Measurements from ENCODE around the gene TIAM2.
"Not testable (repeated sequence)": the region's sequence is repeated elsewhere in the genome, so short reads cannot be mapped to it uniquely, and the experiment has no call there.

Gene TIAM2

DNA sequence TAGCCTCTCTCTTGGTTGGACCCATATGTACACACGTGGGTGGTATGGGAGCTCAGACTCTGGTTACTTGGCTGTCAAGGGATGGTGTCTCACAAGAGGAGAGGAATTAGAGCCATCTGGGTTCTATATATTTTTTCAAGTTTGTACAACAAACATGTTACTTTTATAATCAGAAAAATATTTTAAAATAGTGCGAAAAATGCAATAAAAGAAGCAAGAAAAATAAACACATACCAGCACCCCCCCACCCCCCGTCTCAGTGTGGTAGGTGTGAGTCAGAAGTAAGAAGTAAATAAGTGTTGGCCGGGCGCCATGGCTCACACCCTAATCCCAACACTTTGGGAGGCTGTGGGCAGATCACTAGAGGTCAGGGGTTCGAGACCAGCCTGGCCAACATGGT lies 2.1 kb upstream of the TIAM2 start:
- DNase-seq, result no peak

DNA sequence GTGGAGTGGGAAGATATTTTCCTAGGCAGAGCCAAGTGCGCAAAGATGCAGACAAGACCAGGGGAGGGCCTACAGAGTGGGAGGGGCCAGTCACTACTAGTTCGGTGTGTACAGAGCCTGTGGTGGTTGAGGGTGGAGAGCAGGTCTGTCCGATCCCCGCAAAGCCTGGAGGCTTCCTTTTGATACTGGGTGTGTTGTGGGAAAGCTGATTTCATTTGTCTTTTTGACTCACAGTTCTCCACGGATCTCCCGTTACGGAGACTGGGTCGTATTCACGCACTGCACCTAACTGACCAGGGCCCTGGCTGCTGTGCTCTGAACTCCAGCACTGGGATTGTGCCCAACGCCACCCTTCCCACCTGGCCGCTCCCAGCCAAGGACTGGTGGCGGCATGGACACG lies 1.4 kb upstream of the TIAM2 start:
- DNase-seq, result no peak

DNA sequence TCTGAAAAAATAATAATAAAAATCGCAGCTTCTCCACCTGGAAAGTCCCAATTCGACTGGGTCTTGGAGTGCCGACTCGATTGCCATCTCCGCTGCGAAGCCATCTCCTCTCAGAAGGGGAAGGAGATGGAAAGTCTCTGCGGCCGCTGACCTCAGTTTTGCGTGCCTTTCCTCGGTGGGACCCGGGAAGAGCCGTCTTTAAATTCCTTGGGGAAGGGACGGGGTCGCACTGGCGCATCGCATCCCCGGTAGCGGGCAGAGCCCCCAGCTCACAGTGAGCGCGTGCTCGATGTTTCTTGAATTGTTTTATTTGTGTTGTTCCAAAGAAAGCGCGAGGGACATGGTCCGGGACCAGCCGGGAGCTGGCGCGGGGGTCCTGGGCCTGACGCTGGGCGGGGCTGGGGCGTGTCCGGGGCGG lies 270 bp upstream of the TIAM2 start:
- DNase-seq, result no peak

DNA sequence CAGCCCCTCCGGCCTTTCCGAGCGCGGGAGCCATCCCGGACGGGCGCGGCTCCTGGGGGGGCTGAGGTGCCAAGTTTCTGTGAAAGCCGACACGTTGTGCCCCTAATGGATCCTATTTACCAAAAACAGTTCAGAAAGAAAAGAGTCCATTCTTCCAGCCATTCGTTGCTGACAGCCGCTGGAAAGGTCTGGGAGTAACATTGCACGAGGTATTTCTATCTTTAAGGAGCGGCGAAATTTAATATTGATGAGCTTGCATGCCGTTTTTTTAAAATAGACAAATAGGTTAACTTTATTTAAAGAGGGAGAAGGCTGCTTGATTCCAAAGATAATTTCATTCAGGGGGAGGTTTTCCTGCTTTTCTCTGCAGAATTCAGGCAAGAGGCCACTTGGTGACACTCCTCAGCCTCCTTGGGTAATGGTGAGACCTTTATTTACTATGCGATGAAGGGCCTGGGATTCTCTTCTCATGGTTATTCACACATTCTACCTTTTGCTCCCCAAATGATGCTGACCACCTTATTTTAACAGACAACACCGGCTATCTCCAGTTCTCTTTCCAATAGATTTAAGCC lies 988 bp downstream of the TIAM2 start:
- DNase-seq, result no peak

DNA sequence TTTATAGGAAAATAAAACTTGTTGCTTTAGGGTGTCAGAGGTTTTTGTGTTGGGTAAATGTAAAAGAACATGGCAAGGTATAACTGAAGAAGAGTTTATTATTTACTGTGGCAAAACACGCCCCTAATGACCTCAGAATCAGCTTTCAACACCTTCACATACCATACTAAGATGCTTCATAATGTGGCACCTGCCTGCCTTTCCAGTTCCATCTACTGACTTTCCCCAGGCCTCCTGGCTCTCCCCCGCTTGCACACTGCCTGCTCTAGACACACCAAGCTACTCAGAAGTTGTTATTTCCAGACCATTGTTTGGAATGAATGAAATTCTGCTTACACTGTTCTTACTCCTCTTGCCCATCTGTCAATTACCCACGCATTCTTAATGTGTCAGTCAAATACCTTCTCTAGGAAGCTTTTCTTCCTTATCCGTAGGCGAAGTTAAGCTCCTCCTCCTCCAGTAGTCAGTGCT lies 1.8 kb downstream of the TIAM2 start:
- no peak for DNase-seq

DNA sequence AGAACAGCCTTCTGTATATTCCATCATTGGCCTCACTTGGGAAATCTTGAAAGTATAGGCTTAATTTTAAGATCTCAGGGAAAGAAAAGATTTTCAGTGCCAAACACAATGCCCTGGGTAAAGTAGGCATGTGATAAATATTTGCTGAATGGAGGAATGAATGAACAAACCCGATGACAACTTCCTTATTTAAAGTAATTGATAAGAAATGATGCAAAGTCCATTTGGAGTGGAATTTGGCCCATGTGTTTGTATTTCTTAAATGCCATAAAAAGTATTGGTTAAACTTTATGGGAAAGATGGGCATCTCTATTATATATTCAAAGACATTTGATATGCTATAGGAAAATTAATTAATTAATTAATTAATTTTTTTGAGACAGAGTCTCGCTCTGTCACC lies 3.7 kb downstream of the TIAM2 start:
- DNase-seq, result no peak

DNA sequence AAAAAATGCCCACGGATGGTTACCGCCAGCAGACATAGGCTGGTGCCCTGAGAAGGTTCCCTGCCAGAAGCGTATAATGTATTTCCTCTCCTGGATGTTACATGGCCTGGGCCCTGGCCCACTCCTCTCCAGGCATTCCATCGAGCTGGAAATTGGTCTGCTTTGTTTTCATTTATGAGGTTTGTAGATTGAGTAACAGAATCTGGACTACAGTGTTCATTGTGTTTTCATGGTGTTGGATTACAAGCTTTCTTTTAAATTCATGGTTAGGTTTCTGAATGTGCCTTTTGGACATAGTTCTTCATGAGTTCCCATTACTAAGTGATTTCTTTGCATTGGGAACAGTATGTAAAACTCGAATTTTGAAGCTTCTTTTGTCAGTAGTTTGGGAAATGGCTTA lies 6.4 kb downstream of the TIAM2 start:
- DNase-seq, result no peak

DNA sequence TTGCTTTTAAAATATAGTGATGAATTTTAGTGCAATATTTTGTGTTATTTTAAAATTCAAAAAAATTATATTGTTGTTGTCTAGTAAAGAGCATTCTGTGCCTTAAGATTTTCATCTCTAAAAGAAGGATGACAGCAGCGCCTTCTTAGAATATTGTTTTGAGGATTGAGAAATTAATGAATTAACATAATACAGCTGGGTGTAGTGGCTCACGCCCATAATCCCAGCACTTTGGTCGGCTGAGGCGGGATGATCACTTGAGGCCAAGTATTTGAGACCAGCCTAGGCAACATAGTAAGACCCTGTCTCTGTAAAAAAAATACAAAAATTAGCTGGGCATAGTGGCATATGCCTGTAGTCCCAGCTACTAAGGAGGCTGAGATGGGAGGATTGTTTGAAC lies 6.8 kb downstream of the TIAM2 start:
- no peak for DNase-seq

DNA sequence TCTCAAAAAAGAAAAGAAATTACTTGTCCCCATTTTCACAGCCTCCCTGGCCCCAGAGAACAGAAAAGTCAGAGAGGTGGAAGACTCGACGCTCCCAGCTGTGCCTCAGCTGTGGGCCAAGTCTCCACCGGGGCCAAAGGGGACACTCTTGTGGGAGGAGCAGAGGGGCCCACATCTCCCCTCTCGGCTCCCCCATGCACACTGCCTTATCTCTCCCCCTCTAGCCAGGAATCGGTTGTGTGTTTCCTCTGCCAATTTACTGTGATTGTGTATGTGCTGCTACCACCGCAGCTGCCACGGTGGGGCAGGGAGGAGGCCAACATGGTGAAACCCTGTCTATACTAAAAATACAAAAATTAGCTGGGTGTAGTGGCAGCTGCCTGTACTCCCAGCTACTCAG lies 8.4 kb downstream of the TIAM2 start:
- DNase-seq, result no peak

DNA sequence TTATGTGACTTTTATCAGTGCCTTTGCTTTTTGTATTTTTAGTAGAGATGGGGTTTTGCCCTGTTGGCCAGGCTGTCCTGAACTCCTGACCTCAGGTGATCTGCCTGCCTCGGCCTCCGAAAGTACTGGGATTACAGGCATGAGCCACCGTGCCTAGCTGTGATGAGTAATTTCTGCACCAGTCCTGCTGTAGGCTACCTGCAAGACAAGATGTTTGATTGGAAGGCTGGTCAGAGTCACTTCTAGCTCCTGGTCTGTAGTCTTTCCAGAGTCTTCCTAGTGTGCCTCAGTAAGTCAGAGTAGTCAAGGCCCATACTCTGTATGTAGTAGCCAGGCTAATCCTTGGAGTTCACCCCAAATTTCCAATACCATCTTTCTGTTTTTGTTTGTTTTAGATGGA lies 8.9 kb downstream of the TIAM2 start:
- no peak for DNase-seq

DNA sequence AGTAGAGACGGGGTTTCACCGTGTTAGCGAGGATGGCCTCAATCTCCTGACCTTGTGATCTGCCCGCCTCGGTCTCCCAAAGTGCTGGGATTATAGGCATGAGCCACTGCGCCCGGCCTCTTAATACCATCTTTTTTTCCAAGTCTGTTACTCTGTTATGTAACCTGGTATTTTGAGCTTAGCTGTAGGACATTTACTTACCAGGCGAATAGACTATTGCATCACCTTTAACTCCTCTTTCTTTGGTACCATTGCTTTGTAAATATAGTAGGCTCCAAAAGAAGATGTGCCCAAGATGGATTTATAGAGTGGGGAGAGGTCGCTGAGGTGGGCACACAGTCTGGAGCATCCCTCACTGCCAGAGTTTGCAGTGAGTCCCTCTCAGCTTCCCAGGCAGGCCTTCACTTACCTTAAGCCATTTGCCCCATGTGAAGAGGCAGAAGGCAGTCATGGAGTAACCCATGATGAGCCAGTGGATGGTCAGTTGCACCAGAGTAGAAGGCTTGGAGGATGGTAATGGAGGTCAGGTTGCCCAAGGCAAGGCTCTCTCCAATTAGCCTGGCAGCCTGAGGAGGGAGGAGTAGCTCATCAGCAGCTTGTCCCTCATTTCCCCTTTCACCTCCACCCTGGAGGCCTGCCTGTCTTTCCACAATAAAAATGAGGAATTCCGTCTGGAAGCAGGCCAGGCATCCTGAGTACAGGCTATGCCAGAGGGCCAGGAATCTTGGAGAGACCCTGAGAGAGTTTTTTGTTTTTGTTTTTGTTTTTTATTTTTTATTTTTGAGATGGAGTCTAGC lies 9.7 kb downstream of the TIAM2 start:
- no peak for DNase-seq

DNA sequence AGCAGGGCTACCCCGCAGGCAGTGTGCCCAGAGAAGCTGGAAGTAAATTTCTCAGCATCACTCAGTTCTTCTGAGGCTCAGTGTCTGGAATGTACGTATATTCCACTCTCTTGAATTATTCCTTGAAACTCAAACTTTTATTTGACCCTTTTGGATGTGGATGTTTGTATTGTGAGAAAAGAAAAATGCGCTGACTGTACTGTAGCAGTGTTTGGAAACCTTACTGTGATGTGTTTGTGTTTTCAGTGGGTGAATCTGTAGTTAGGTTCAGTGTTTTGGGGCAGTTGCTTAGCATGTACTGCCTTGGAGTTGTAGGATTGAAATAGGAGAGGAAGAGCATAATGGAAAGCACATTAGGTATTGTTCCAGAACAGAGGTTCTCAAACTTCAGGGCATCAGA lies 13.5 kb downstream of the TIAM2 start:
- no peak for DNase-seq

DNA sequence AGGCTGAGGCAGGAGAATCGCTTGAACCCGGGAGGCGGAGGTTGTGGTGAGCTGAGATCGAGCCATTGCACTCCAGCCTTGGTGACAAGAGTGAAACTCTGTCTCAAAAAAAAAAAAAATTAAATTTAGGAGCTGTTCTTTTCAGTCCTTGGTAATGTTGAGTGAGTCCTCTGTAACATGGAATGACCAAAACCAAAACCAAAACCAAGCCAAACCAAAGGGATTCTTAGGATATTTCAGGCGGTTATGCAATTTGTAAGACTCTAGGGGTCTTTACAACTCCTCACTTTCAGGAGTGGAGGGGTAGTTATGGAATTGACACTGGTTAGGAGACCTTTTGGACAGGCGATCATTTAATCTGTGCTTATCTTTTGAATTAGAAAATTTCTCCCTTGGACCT lies 15.8 kb downstream of the TIAM2 start:
- no peak for DNase-seq

DNA sequence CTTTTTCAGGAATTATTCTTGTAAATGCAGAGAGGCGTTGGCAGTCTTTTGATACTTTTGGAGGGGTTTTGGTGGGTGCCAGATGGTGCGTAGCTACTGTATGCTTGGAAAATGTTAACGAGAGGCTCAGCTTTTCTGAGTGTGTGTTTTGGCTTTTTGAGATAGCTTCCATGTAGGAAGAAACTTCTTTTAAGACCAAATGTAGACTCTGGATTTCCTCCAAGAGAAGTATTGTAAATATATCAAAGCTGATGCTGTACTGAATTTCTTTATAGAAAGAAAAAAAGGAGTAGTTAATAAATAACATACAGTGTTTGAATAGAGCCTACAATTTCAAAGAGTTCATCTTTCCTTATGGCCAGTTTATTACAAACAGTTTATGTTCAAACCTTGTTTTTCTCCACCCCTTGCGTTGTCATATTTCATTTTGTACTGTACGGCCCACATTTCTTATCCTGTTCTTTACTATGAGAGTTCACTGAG lies 16.7 kb downstream of the TIAM2 start:
- no peak for DNase-seq

DNA sequence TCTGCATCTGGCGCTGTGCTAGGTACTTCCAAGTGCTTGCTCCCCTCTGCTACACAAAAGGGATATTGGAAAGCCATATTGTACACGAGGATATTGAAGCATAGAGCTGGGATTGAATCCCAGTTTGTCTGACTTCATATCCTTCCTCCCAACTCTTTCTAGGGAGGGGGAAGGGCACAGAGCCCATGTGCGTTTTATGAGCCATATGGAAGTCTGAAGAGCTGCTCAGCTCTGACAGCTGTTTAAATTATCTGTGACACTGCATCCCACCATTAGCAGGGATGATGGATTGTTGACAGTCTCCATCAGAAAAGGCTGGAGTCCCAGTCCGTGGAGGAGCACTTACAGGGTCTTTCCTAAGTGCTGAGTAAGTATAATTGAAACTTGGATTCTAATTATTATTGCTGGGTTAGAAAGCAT lies 18.4 kb downstream of the TIAM2 start:
- peak; percentile 79 for DNase-seq

DNA sequence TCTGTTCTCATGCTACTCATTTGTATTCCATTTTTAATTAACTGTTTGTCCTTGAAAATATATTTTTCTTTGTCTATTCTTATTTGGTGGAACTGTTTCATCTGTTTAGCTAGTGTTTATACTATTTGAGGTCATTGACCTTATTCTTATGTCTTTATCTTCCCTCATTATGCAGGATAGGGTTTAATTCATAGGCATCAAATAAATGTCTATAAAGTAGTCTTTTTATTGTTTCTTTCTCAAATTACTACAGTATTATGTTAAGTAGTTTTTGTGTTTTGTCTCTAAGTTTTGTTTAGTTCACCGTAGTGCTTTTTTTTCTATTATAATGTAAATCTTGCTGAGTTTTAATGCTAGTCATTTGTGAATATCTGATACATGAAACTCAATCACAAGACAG lies 19.0 kb downstream of the TIAM2 start:
- DNase-seq, result no peak

DNA sequence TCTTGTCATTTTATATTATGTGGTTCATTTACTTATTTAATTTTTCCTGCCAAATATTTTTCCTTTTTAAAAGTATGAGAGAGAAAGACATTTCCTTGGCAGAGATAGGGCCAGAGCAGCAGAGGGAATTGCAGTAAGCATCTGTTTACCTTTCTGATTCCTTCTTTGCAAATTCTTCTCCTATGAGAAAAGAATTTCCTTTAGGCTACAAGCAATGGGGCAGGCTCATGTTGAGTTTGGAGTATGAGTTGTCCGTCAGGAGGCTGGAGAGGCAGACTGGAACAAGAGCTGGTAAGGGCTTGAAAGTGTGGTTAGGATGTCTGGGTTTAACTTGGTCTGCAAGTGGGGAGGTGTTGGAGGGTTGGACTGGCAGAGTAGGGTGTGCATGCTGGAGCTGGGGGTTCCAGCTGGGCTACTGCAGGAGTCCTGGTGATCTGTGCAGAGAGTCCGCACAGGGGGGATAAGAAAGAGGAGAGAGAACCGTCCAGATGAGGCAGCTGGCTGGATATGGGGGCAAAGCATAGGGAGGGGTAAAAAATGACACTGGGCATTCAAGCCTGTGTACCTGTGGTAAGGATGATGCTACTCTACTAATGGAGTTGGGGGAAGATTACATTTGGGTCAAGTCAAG lies 19.7 kb downstream of the TIAM2 start:
- no peak for DNase-seq

DNA sequence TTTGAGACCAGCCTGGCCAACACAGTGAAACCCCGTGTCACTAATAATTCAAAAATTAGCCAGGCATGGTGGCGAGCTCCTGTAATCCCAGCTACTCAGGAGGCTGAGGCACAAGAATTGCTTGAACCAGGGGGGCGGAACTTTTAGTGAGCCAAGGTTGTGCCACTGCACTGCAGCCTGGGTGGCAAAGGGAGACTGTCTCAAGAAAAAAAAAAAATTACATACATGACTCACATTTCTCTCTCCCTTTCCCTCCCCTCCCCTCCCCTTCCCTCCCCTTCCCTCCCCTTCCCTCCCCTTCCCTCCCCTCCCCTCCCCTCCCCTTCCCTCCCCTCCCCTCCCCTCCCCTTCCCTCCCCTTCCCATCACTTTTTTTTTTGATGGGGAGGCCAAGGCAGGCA lies 23.3 kb downstream of the TIAM2 start:
- DNase-seq, result not testable (repeated sequence)

DNA sequence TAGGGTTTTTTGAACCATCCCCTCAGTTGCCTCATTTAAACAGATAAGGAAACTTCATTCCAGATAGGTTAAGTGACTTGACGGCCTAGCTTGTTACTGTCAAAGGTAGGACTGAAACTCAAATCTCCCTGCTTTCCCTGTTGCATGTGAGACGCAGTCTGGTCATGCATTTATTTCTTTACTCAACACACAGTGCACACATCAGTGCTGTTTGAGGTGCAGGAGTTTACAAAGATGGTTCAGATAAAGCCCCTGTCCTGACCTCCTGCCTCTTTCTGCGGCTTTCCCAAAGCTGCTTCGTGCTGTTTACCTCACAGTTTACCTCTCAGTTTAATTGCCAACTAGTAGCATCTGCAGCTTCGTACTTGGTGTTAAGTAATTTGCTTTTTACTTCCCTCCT lies 26.6 kb downstream of the TIAM2 start:
- no peak for DNase-seq

DNA sequence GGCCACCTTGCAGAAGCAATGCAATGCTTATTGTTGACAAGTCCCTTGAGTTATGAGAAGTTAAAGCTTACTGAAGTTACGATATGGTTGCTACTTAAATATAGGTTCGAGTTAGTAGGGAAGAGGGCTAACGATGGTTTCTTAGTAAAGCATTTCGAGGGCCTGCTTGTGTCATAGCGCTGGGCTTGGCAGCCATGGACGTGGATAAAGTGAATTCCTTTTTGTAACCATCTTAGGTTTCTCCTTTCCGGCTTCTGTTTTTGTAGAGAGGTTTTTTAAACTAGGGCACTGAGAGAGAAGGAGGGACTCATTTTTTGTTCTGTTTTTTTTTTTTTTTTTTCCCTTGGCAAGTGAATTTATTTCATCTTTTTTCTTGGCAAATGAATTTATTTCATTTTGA lies 27.6 kb downstream of the TIAM2 start:
- no peak for DNase-seq

DNA sequence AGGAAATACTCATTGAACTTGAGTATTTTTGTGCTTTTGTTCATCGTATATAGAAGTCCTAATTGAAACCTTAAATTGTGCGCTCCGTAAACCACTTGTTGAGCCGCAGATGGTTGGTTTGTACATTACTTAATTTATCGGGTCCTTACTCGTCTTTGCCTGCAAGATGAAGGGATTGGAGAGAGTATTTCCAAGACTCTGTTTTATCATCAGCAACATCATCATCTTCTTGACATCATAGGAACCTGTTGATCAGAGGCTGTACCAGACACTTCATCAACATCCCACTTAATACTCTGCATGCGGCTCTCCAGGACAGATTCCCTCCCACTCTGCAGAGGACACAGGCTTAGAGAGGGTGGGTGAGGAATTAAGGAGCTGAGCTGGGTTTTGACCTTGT lies 28.6 kb downstream of the TIAM2 start:
- DNase-seq, result no peak

DNA sequence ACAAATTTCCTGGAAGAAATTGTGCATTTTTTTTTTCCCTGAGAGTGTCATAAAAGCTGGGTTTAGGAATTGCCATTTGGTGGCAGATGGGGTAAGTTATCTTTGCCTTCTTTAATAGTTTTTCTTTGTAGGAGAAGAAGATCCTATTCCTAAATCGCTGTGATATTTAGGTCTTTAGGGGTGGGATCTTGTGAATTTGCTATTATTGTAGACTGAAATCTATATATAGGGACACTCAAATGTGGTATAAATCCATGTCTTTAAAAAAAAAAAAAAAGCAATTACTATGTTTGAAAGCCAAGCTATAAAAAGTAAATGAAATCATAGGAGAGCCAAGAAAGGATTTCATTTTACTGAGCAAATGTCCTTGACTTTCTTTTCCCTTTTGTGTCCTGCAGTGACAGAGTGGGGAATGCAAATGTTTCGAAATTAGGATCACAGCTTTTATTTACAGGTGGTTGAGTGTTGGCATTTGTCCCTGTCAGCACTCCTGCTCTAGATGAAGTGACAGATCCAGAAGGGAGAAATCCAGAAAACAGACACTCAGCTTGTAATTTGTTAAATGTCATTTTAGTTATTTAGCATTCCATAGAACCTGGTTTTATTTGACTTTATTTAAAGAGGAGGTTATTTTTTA lies 29.4 kb downstream of the TIAM2 start:
- DNase-seq, result no peak

DNA sequence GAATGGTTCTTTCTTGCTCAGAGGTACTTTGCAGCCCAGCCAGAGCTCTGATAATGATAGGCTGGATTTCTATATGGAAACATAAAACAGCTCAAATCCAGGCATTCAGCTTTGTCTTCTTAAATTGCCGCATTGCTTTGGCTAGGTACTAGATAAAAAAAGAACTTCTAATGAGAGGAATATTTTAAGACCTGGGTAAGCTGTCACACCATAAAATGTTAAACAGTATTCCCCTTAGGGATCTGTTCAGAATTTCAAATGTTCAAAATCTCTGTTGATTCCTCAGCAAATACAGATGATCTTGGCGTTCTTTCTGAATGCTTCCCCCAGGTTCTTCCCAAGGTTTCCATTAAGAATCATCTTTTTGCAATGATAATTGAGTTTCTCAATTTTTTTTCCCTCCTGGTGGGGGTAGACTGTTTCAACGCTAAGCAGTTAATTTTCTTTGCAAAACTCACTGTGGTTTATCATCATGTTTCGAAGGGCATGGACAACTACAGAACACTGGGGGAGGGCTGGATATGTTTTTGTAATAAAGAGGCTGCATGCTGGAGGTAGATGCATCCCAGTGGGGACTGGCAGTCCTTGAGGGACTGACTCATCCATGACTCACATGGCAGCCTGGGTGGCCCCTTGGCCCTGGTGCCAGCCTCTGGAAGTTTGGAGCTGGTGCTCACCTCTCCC lies 31.0 kb downstream of the TIAM2 start:
- DNase-seq, result no peak

Data from right hindlimb (tissue), 1 donor.